ENCODE measurements around the gene ING2. TPM values are rescaled to one million over a fixed set of nuclear protein-coding genes. Genes with fewer than 3 reads are reported as not detected.

ING2 gene
- total and polyA plus RNA-seq, 2 donors (not counting 1 experiment from before 2014, with no cell fraction given): 7.8 to 10.0 TPM

DNA sequence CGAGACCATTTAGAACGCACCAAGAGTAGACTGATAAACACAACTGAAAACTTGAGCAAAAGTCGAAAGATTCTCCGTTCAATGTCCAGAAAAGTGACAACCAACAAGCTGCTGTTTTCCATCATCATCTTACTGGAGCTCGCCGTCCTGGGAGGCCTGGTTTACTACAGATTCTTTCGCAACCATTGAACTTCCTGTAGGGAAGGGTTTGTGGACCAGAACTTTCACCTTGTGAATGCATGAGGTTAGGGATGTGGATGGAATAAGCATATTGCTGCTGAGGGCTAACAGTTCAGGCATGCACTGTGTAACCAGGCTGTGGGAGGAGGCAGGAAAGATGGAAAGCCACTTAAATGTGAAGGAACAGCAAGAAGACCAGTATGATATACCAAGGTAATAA is 20.9 kb upstream of the ING2 start:
- WGBS (ENCODE audit: insufficient coverage): 100% methylated on average over 6 of the region's 7 CpGs
- no peak overlapping the region for H3K4me2 ChIP-seq (replicated peaks; ENCODE audit: low read depth, low read length, poor library complexity, severe bottlenecking)
- no peaks in the 10 kb centered on the region for H3K36me3 ChIP-seq (replicated peaks in 1 of 2; ENCODE audit: control extremely low read depth in 1 of 2, control insufficient read depth in 1 of 2, extremely low read depth in 1 of 2, insufficient read depth in 2 of 2, low read length in 1 of 2)
- H3K27ac Mint-ChIP-seq: no peak overlapping the region
- H2AFZ ChIP-seq (ENCODE audit: insufficient read depth, low read depth, low read length, poor library complexity, severe bottlenecking): no peak overlapping the region
- TF ChIP-seq EZH2 (IDR thresholded peaks at IDR 0.05; ENCODE audit: borderline replicate concordance, insufficient read depth, low read depth, low read length, poor library complexity, severe bottlenecking): no peak
- no peak for TF ChIP-seq CTCF (IDR thresholded peaks at IDR 0.05)
- H3K27me3 Mint-ChIP-seq: no peaks in the 10 kb centered on the region
- ATAC-seq (ENCODE audit: low read depth) (no peak), DNase-seq (no peak)
- no peak overlapping the region for H3K4me3 ChIP-seq (ENCODE audit: control extremely low read depth in 1 of 5, extremely low read depth in 1 of 5, insufficient read depth in 1 of 5, low read depth in 2 of 5, low read length in 4 of 5)
- no peak overlapping the region for H3K4me3 Mint-ChIP-seq
- POLR2A ChIA-PET: no interaction called here
- CTCF ChIA-PET: no interaction called here
- intact Hi-C loops (cut with micrococcal nuclease): no loop called here
- H4K20me1 ChIP-seq (ENCODE audit: control insufficient read depth, insufficient read depth, low read length, poor library complexity, severe bottlenecking): no peaks in the 10 kb centered on the region
- H3K27me3 ChIP-seq (replicated peaks in 1 of 4; ENCODE audit: control extremely low read depth in 1 of 4, control insufficient read depth in 3 of 4, insufficient read depth in 4 of 4, low read length in 3 of 4): no peaks in the 10 kb centered on the region
- no peaks in the 10 kb centered on the region for H3K4me1 Mint-ChIP-seq
- no peaks in the 10 kb centered on the region for H3K79me2 ChIP-seq (ENCODE audit: control insufficient read depth, insufficient read depth, low read length)
- no peak overlapping the region for H3K27ac ChIP-seq (ENCODE audit: low read length in 2 of 2)
- H3K9me3 ChIP-seq (ENCODE audit: control extremely low read depth in 1 of 3, control insufficient read depth in 2 of 3, insufficient read depth in 1 of 3, low read length in 2 of 3): no peaks in the 10 kb centered on the region
- H3K4me1 ChIP-seq (ENCODE audit: control insufficient read depth in 2 of 2, insufficient read depth in 2 of 2, low read length in 2 of 2): no peaks in the 10 kb centered on the region
- no peak overlapping the region for H3K9ac ChIP-seq (ENCODE audit: low read length)
- no peaks in the 10 kb centered on the region for H3K9me3 Mint-ChIP-seq (ENCODE audit: insufficient read depth)

- Histone ChIP-seq H3K79me2 (ENCODE audit: control insufficient read depth, insufficient read depth, low read length) (no peaks in the 10 kb centered on the region), H3K27me3 (replicated peaks in 1 of 4; ENCODE audit: control extremely low read depth in 1 of 4, control insufficient read depth in 3 of 4, insufficient read depth in 4 of 4, low read length in 3 of 4) (no peaks in the 10 kb centered on the region), H2AFZ (ENCODE audit: insufficient read depth, low read depth, low read length, poor library complexity, severe bottlenecking) (no peak overlapping the region), H3K9me3 (ENCODE audit: control extremely low read depth in 1 of 3, control insufficient read depth in 2 of 3, insufficient read depth in 1 of 3, low read length in 2 of 3) (no peaks in the 10 kb centered on the region), H3K36me3 (replicated peaks in 1 of 2; ENCODE audit: control extremely low read depth in 1 of 2, control insufficient read depth in 1 of 2, extremely low read depth in 1 of 2, insufficient read depth in 2 of 2, low read length in 1 of 2) (no peaks in the 10 kb centered on the region), H3K9ac (ENCODE audit: low read length) (no peak overlapping the region), H3K4me2 (replicated peaks; ENCODE audit: low read depth, low read length, poor library complexity, severe bottlenecking) (no peak overlapping the region), H4K20me1 (ENCODE audit: control insufficient read depth, insufficient read depth, low read length, poor library complexity, severe bottlenecking) (no peaks in the 10 kb centered on the region), H3K4me1 (ENCODE audit: control insufficient read depth in 2 of 2, insufficient read depth in 2 of 2, low read length in 2 of 2) (no peaks in the 10 kb centered on the region), H3K27ac (ENCODE audit: low read length in 2 of 2) (no peak overlapping the region), H3K4me3 (ENCODE audit: control extremely low read depth in 1 of 5, extremely low read depth in 1 of 5, insufficient read depth in 1 of 5, low read depth in 2 of 5, low read length in 4 of 5) (no peak overlapping the region)
- H3K4me1 Mint-ChIP-seq: no peaks in the 10 kb centered on the region
- 92% methylated on average over 8 of the region's 11 CpGs for WGBS (ENCODE audit: insufficient coverage)
- H3K27ac Mint-ChIP-seq: no peak overlapping the region
- H3K4me3 Mint-ChIP-seq: no peak overlapping the region
- intact Hi-C loops (cut with micrococcal nuclease): no loop called here
- ChIA-PET CTCF (interaction anchor here (1.3 kb wide), 1 partner anchor 13 kb away, joined by 3 read pairs; no protein-coding TSS in a partner anchor), POLR2A (no interaction called here)
- no peak for TF ChIP-seq EZH2 (IDR thresholded peaks at IDR 0.05; ENCODE audit: borderline replicate concordance, insufficient read depth, low read depth, low read length, poor library complexity, severe bottlenecking)
- no peak for TF ChIP-seq CTCF (IDR thresholded peaks at IDR 0.05)
- peaks cover 3% of the 10 kb centered on the region for H3K9me3 Mint-ChIP-seq (ENCODE audit: insufficient read depth)
- H3K27me3 Mint-ChIP-seq: no peaks in the 10 kb centered on the region
- no peak for DNase-seq
- ATAC-seq (ENCODE audit: low read depth): no peak
Observed at GRCh38 chr4:183485411-183486160, 19.3 kb upstream of the ING2 start.

Data from B cell (primary cell).